Measurements from ENCODE around the gene TMEM135.

- TF ChIP-seq CTCF (IDR thresholded peaks at IDR 0.05) (no peak), EZH2 (IDR thresholded peaks at IDR 0.05; ENCODE audit: borderline replicate concordance, insufficient read depth, low read depth, low read length, poor library complexity, severe bottlenecking) (no peak)
These were observed 310.1 kb downstream of the TMEM135 start for GRCh38 chr11:87347854-87348253.
